GM18511 (cell line): ENCODE results near the gene PIP5K1B.

Source experiments
- ATAC-seq: cut with Tn5 transposase; IDR thresholded peaks from one replicate; pipeline ENCODE4 v1.9.1; 2021; ENCODE audit warnings: mild to moderate bottlenecking, moderate library complexity; ENCODE audit not compliant: unreplicated experiment

Gene PIP5K1B

GRCh38 chr9:68947842-68948569 lies 243.0 kb downstream of the PIP5K1B start:
- ATAC-seq = no peak

- ATAC-seq = peak; percentile 27
Measured at GRCh38 chr9:68949271-68950000, 244.4 kb downstream of the PIP5K1B start.

GRCh38 chr9:68950188-68950587 lies 245.1 kb downstream of the PIP5K1B start:
- ATAC-seq = no peak

GRCh38 chr9:68950689-68951088 lies 245.6 kb downstream of the PIP5K1B start:
- ATAC-seq = no peak

GRCh38 chr9:68951879-68952659 lies 247.0 kb downstream of the PIP5K1B start:
- ATAC-seq = peak; percentile 79

- no peak for ATAC-seq
Measured at GRCh38 chr9:68953771-68954170, 248.7 kb downstream of the PIP5K1B start.

GRCh38 chr9:68955330-68955729 lies 250.3 kb downstream of the PIP5K1B start:
- ATAC-seq = peak; percentile 29

GRCh38 chr9:68957479-68957878 lies 252.4 kb downstream of the PIP5K1B start:
- no peak for ATAC-seq

GRCh38 chr9:68961587-68961986 lies 256.5 kb downstream of the PIP5K1B start:
- peak; percentile 69 for ATAC-seq

GRCh38 chr9:68963416-68963815 lies 258.4 kb downstream of the PIP5K1B start:
- ATAC-seq = no peak

GRCh38 chr9:68964102-68964541 lies 259.1 kb downstream of the PIP5K1B start:
- no peak for ATAC-seq

- no peak for ATAC-seq
Measured at GRCh38 chr9:68964765-68965164, 259.7 kb downstream of the PIP5K1B start.

- ATAC-seq = peak; percentile 86
Measured at GRCh38 chr9:68966496-68966944, 261.5 kb downstream of the PIP5K1B start.

- ATAC-seq = no peak
Measured at GRCh38 chr9:68967800-68968199, 262.8 kb downstream of the PIP5K1B start.

GRCh38 chr9:68969538-68969937 lies 264.5 kb downstream of the PIP5K1B start:
- ATAC-seq = no peak

- no peak for ATAC-seq
Measured at GRCh38 chr9:68970151-68970550, 265.1 kb downstream of the PIP5K1B start.

- ATAC-seq = no peak
Measured at GRCh38 chr9:68973619-68974018, 268.6 kb downstream of the PIP5K1B start.

- ATAC-seq = peak; percentile 93
Measured at GRCh38 chr9:68974431-68974830, 269.4 kb downstream of the PIP5K1B start.

- ATAC-seq = no peak
Measured at GRCh38 chr9:68974901-68975300, 269.9 kb downstream of the PIP5K1B start.

GRCh38 chr9:68975365-68976043 lies 270.5 kb downstream of the PIP5K1B start:
- no peak for ATAC-seq

- ATAC-seq = peak; percentile 31
Measured at GRCh38 chr9:68978066-68978465, 273.0 kb downstream of the PIP5K1B start.
